Measurements from ENCODE around the gene GRIK4. TPM values are rescaled to one million over a fixed set of nuclear protein-coding genes. Genes with fewer than 3 reads are reported as not detected.

Gene GRIK4
- total RNA-seq, 2 donors from 2014 or later, result not detected

DNA sequence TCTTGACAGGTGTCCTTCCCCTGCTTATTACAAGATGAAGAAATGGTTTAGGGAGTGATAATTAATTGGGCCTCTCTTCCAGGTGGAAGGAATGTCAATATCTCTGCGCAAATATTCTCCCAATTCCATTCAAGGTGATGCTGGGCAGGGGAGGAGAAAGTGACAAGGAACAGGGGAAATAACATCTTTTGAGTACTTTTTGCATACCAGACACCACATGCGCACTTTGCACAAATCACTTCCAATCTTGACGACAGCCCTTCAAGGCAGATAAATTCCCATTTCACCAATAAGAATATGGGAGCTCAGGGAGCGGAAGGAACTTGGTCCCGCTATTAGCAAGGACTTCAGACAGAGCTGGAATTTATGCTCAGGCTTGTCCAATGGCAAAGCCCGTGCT lies 367.2 kb downstream of the GRIK4 start:
- H3K27ac Mint-ChIP-seq, result no peak overlapping the region
- no peaks in the 10 kb centered on the region for H3K36me3 Mint-ChIP-seq (ENCODE audit: low read depth)
- no peak for ATAC-seq (replicated peaks)
- no peak overlapping the region for H3K4me3 Mint-ChIP-seq
- peaks cover 19% of the 10 kb centered on the region for H3K27me3 Mint-ChIP-seq
- H3K9me3 Mint-ChIP-seq, result peaks cover 10% of the 10 kb centered on the region
- H3K4me1 Mint-ChIP-seq, result no peaks in the 10 kb centered on the region

DNA sequence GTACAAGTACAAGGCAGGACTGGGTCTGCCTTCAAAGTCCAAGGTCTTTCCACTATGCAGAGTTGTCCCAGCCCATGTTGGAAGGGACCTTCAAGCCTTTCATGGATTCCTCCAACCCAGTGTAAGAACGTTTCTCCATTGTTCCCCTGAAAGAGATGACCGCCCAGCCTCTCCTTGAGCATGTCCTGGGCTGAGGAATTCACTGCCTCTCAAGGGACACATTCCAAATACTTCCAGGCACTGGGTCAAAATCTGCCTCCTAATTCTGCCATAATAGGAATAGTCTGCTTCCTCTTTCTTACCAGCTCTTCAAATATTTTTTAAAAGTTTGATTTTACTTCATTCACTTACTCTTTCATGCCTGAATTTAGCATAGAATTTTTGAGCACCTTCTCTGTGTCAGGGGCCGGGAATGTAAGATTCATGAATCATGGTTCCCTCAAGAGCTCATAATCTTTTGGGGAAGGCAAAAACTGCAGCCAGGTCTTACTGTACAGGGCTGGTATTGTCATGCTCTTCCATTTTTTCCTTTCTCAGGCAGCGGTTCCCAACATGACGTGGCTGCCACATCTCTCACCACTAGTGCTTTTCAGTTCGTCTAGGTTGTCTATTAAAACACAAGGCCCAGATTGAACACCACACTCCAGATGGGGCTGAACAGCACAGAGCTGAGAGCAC lies 369.1 kb downstream of the GRIK4 start:
- Mint-ChIP-seq H3K36me3 (ENCODE audit: low read depth) (no peaks in the 10 kb centered on the region), H3K4me3 (no peak overlapping the region), H3K27me3 (peaks cover 23% of the 10 kb centered on the region), H3K9me3 (peaks cover 9% of the 10 kb centered on the region), H3K27ac (no peak overlapping the region), H3K4me1 (no peaks in the 10 kb centered on the region)
- no peak for ATAC-seq (replicated peaks)

- no peak for ATAC-seq (replicated peaks)
- Mint-ChIP-seq H3K9me3 (no peaks in the 10 kb centered on the region), H3K36me3 (ENCODE audit: low read depth) (no peaks in the 10 kb centered on the region), H3K27ac (no peak overlapping the region), H3K4me3 (no peak overlapping the region), H3K27me3 (peaks cover 28% of the 10 kb centered on the region), H3K4me1 (no peaks in the 10 kb centered on the region)
Observed at GRCh38 chr11:120881596-120881995, 370.0 kb downstream of the GRIK4 start.

DNA sequence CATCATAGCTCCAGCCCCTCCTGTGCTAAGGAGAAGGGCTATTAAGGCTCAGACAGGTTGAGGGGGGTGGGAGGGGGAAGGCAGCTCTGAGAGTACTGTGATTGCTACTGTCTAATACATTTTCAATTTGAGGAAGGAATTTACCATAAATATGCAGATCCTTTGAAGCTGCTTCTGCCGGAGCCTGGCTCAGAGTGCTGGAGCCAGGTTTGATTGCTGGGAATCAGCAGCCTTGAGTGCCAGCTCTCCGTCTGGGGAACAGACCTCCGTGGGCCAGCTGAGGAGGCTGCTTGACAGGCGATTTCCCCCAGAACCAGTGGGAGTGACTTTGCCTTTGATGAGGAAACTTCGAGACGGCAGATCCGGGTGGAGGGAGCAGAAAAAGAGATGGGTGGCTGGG lies 370.6 kb downstream of the GRIK4 start:
- H3K4me1 Mint-ChIP-seq, result no peaks in the 10 kb centered on the region
- H3K4me3 Mint-ChIP-seq, result no peak overlapping the region
- no peaks in the 10 kb centered on the region for H3K36me3 Mint-ChIP-seq (ENCODE audit: low read depth)
- no peaks in the 10 kb centered on the region for H3K9me3 Mint-ChIP-seq
- no peak for ATAC-seq (replicated peaks)
- H3K27me3 Mint-ChIP-seq, result peaks cover 34% of the 10 kb centered on the region
- no peak overlapping the region for H3K27ac Mint-ChIP-seq

DNA sequence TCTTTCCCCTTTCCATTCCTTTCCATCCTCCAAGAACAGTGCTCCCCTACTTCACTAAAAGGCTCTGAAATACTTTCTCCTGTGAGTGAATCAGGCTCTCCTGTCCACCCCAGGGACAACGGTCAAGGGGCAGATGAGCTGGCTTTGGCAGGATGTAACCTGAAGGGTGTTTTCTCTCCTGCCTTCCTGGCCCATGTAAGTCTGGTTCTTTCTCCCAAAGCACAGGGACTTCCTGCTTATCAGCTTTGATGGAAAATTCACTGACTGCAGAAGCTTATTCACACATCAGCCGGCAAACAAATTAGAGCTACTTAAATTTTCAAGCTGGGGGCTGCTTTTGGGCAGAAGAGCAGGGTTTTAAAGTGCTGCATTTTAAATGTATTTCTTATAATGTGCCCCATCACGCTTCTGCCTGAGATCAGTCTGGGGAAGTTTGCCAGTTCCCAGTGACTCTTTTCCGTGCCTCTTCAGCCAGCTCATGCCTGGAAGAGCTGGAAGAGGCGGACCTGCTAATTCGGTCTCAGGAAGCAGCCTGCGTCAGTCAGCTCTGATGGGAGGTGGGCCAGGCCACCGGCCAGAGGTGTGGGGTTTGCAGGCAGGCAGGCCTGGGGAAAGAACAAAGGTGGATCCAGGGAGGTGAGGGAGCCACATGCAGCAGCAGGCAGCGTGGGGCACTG lies 372.0 kb downstream of the GRIK4 start:
- Mint-ChIP-seq H3K4me3 (no peak overlapping the region), H3K27ac (no peak overlapping the region), H3K9me3 (no peaks in the 10 kb centered on the region), H3K4me1 (no peaks in the 10 kb centered on the region), H3K27me3 (peaks cover 30% of the 10 kb centered on the region), H3K36me3 (ENCODE audit: low read depth) (no peaks in the 10 kb centered on the region)
- no peak for ATAC-seq (replicated peaks)

GRCh38 chr11:120884154-120885020 lies 372.8 kb downstream of the GRIK4 start:
- no peaks in the 10 kb centered on the region for H3K4me1 Mint-ChIP-seq
- no peaks in the 10 kb centered on the region for H3K9me3 Mint-ChIP-seq
- ATAC-seq (replicated peaks), result no peak
- H3K27ac Mint-ChIP-seq, result no peak overlapping the region
- no peak overlapping the region for H3K4me3 Mint-ChIP-seq
- H3K36me3 Mint-ChIP-seq (ENCODE audit: low read depth), result no peaks in the 10 kb centered on the region
- peaks cover 25% of the 10 kb centered on the region for H3K27me3 Mint-ChIP-seq

DNA sequence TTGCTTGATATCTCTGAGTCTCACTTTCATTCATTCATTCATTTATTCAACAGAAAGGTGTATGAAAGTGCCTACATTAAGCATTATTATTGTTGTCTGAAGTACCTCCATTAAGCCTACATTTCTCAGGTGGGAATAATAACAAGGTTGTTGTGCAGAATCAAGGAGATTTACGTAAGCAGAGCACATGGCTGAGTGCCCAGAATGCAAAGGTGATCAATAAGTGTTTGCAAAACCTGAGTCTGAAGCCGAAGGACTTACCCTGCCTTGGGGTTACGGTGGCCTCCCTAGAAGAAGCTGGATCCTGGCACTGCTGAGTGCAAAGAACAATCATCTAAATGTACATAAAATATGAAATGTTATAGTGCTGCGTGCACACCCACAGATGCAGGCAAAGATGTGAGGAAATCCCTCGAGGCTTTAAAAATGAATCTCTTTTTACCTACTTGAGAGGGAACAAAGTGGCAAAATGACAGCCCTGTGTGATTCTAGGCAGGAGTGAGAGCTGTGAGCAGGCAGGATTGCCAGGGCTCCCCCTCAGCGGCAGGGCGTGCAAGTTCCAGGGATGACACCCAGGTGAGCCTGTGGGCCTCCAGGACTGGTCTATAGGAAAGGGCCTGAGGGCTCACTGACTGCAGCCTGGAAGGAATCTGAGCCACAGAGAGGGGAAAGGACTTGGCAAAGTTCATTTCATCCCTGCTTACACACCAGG lies 379.2 kb downstream of the GRIK4 start:
- no peak for ATAC-seq (replicated peaks)
- no peak overlapping the region for H3K4me3 Mint-ChIP-seq
- no peaks in the 10 kb centered on the region for H3K9me3 Mint-ChIP-seq
- no peaks in the 10 kb centered on the region for H3K36me3 Mint-ChIP-seq (ENCODE audit: low read depth)
- no peak overlapping the region for H3K27ac Mint-ChIP-seq
- H3K27me3 Mint-ChIP-seq, result peaks cover 14% of the 10 kb centered on the region
- no peaks in the 10 kb centered on the region for H3K4me1 Mint-ChIP-seq

- Mint-ChIP-seq H3K36me3 (ENCODE audit: low read depth) (no peaks in the 10 kb centered on the region), H3K27ac (no peak overlapping the region), H3K27me3 (peaks cover 7% of the 10 kb centered on the region), H3K4me1 (no peaks in the 10 kb centered on the region), H3K9me3 (no peaks in the 10 kb centered on the region), H3K4me3 (no peak overlapping the region)
- no peak for ATAC-seq (replicated peaks)
Observed at GRCh38 chr11:120893440-120894201, 382.1 kb downstream of the GRIK4 start.

DNA sequence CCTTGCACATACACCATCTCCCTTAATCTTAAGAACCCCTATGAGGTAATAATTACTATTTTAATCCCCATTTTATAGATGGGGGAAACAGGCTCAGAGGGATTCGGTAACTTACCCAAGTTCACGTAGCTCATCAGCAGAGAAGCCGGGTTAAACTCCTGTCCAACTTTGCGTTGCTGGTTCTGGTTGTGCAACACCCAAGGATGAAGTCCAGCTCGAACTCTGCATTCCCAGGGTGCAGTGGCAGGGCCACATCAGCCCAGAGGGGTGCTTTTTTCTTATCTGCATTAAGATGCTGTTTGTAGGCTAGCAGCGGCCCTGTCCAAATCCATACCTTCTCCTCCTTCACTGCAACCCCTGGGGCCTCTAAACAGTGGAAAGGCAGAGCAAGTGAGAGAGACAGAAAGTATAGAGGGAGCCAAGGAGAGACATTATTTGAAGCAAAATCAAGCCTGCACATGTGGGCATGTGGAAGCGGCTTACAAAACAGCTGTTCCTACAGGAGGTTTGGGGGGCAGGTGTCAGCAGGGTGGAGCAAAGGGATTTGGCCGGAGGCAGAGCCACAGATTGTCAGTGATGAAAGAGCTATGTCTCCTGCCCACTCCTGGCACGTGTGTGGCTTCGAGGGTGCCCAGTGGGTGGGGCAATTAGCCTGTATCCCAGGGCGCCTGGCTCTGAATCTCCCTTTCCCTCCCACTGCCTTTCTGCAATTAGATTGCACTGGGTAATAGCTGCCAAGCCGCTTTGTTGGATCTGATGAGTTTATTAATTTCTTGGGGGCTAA lies 382.8 kb downstream of the GRIK4 start:
- Mint-ChIP-seq H3K9me3 (no peaks in the 10 kb centered on the region), H3K4me3 (no peak overlapping the region), H3K36me3 (ENCODE audit: low read depth) (no peaks in the 10 kb centered on the region), H3K27ac (no peak overlapping the region), H3K27me3 (peaks cover 7% of the 10 kb centered on the region), H3K4me1 (no peaks in the 10 kb centered on the region)
- no peak for ATAC-seq (replicated peaks)

DNA sequence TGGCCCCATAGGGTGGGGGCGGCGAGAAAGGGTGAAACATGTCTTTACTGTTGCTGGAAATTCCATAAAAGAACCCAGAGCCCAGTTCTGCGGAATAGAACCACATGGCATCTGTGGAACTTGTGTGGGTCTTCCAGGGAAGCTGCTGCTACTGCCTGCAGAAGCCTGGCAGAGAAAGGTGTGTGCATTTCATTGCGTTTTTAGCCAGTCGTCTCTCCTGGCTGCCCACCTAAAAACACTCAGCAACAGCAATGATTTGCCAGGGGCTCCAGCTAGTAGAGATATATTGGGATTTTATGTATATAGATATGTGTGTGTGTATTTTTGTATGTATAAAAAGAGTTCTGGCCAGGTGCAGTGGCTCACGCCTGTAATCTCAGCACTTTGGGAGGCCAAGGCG lies 385.1 kb downstream of the GRIK4 start:
- no peak overlapping the region for H3K4me3 Mint-ChIP-seq
- ATAC-seq (replicated peaks), result no peak
- H3K9me3 Mint-ChIP-seq, result no peaks in the 10 kb centered on the region
- no peaks in the 10 kb centered on the region for H3K4me1 Mint-ChIP-seq
- H3K27ac Mint-ChIP-seq, result no peak overlapping the region
- H3K27me3 Mint-ChIP-seq, result peaks cover 7% of the 10 kb centered on the region
- no peaks in the 10 kb centered on the region for H3K36me3 Mint-ChIP-seq (ENCODE audit: low read depth)

GRCh38 chr11:120898568-120898967 lies 387.0 kb downstream of the GRIK4 start:
- Mint-ChIP-seq H3K27me3 (peaks cover 7% of the 10 kb centered on the region), H3K27ac (no peak overlapping the region), H3K9me3 (no peaks in the 10 kb centered on the region), H3K4me3 (no peak overlapping the region), H3K36me3 (ENCODE audit: low read depth) (no peaks in the 10 kb centered on the region), H3K4me1 (no peaks in the 10 kb centered on the region)
- ATAC-seq (replicated peaks), result no peak

DNA sequence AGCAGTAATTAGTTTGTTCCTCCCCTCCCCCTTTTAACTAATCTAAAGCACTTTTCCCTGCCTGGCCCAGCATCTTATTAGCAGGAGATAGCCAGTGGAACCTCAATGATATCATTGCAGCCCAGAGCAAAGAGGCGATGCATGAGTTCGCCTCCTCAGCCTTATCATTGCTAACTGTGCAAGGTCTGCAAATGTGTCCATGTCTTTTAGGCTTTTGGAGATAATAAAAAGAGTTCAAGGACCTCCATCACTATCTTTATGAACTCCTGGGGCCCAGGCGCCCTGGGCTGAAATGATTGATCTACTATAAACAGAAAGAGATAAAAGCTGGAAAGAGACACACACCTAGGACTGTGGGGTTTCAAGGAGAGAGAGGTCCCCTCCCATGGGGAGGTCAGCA lies 388.2 kb downstream of the GRIK4 start:
- H3K27ac Mint-ChIP-seq, result no peak overlapping the region
- ATAC-seq (replicated peaks), result no peak
- no peak overlapping the region for H3K4me3 Mint-ChIP-seq

GRCh38 chr11:120900643-120901042 lies 389.1 kb downstream of the GRIK4 start:
- peaks cover 4% of the 10 kb centered on the region for H3K27me3 Mint-ChIP-seq
- ATAC-seq (replicated peaks), result no peak
- H3K4me1 Mint-ChIP-seq, result no peaks in the 10 kb centered on the region
- no peaks in the 10 kb centered on the region for H3K36me3 Mint-ChIP-seq (ENCODE audit: low read depth)
- H3K4me3 Mint-ChIP-seq, result no peak overlapping the region
- H3K9me3 Mint-ChIP-seq, result no peaks in the 10 kb centered on the region
- no peak overlapping the region for H3K27ac Mint-ChIP-seq

More for the DNA sequence above, 388.2 kb downstream of the GRIK4 start:
- H3K4me1 Mint-ChIP-seq, result no peaks in the 10 kb centered on the region
- H3K9me3 Mint-ChIP-seq, result no peaks in the 10 kb centered on the region
- H3K27me3 Mint-ChIP-seq, result peaks cover 4% of the 10 kb centered on the region
- no peaks in the 10 kb centered on the region for H3K36me3 Mint-ChIP-seq (ENCODE audit: low read depth)

Measured in activated T-helper 17 cell treated with anti-CD3 and anti-CD28 coated beads, Interleukin-2, amount 50 U/mL, for 72 hours (primary cell).